Liver (tissue), 9 donors: ENCODE measurements around the gene VWF. TPM values are rescaled to one million over a fixed set of nuclear protein-coding genes. Genes with fewer than 3 reads are reported as not detected.

Experiments
- DNase-seq: peaks from one replicate; pipeline ENCODE4 v3.0.0-alpha.2; 2017; ENCODE audit warnings: low spot score
- H3K27ac ChIP-seq, 2 donors: one replicate each; pipeline ENCODE4 v1.7.0; 2013; ENCODE audit warnings: inconsistent platforms in 2 of 2, low read length in 2 of 2, control low read depth in 1 of 2, low read depth in 1 of 2, mild to moderate bottlenecking in 1 of 2
- H3K27me3 ChIP-seq, 4 donors: one replicate each; pipeline versions ENCODE4 v1.6.1 to v1.7.0; 2013; ENCODE audit warnings: low read length in 3 of 4, inconsistent platforms in 1 of 4, mild to moderate bottlenecking in 1 of 4, moderate library complexity in 1 of 4; ENCODE audit not compliant: control insufficient read depth in 4 of 4, insufficient read depth in 4 of 4
- H3K36me3 ChIP-seq, 4 donors: one replicate each; pipeline versions ENCODE4 v1.6.1 to v1.7.0; 2013; ENCODE audit warnings: low read length in 3 of 4, mild to moderate bottlenecking in 3 of 4, low read depth in 1 of 4, moderate library complexity in 1 of 4; ENCODE audit not compliant: control insufficient read depth in 4 of 4, insufficient read depth in 3 of 4
- H3K4me1 ChIP-seq, 4 donors: one replicate each; pipeline versions ENCODE4 v1.6.1 to v1.7.0; 2013; ENCODE audit warnings: low read length in 3 of 4, mild to moderate bottlenecking in 3 of 4, moderate library complexity in 1 of 4; ENCODE audit not compliant: control insufficient read depth in 4 of 4, insufficient read depth in 4 of 4
- H3K4me3 ChIP-seq, 3 donors: one replicate each; pipeline versions ENCODE4 v1.6.1 to v1.7.0; 2013; ENCODE audit warnings: low read length in 3 of 3, control low read depth in 1 of 3, low read depth in 1 of 3, mild to moderate bottlenecking in 1 of 3
- H3K9ac ChIP-seq, 2 donors: one replicate each; pipeline ENCODE4 v1.7.0; 2013; ENCODE audit warnings: low read length in 2 of 2, mild to moderate bottlenecking in 2 of 2, moderate library complexity in 2 of 2, control low read depth in 1 of 2, low read depth in 1 of 2
- H3K9me3 ChIP-seq, 4 donors: one replicate each; pipeline versions ENCODE4 v1.6.1 to v1.7.0; 2013; ENCODE audit warnings: low read length in 3 of 4; ENCODE audit not compliant: control insufficient read depth in 4 of 4
- ATF3 ChIP-seq: IDR thresholded peaks from 2 replicates; pipeline ENCODE4 v1.6.1; 2016; ENCODE audit warnings: antibody characterized with exemption
- CTCF ChIP-seq: fragments of 150-350 bp; IDR thresholded peaks from 2 replicates; pipeline ENCODE4 v1.5.1; 2017; ENCODE audit warnings: improper control_type of control experiment, low read depth, low read length; ENCODE audit not compliant: missing input control
- FOXA1 ChIP-seq: IDR thresholded peaks from 2 replicates; pipeline ENCODE4 v1.6.1; 2016; ENCODE audit warnings: antibody characterized with exemption
- GABPA ChIP-seq, 2 donors: IDR thresholded peaks in 1 of 2; conservative IDR thresholded peaks in 1 of 2; 2 replicates each; pipeline ENCODE4 v1.6.1; 2016; ENCODE audit warnings: antibody characterized with exemption in 2 of 2, mild to moderate bottlenecking in 1 of 2, moderate library complexity in 1 of 2
- HNF4A ChIP-seq, 2 donors: conservative IDR thresholded peaks; 2 replicates each; pipeline ENCODE4 v1.6.1; 2016; ENCODE audit warnings: antibody characterized with exemption in 2 of 2, mild to moderate bottlenecking in 2 of 2
- HNF4G ChIP-seq: IDR thresholded peaks from 2 replicates; pipeline ENCODE4 v1.6.1; 2016; ENCODE audit warnings: antibody characterized with exemption
- JUND ChIP-seq, 2 donors: IDR thresholded peaks; 2 replicates each; pipeline ENCODE4 v1.6.1; 2016; ENCODE audit warnings: antibody characterized with exemption in 2 of 2
- MAX ChIP-seq: IDR thresholded peaks from 2 replicates; pipeline ENCODE4 v1.6.1; 2016; ENCODE audit warnings: antibody characterized with exemption
- RAD21 ChIP-seq, 2 donors: IDR thresholded peaks; 2 replicates each; pipeline ENCODE4 v1.6.1; 2016; ENCODE audit warnings: antibody characterized with exemption in 2 of 2, mild to moderate bottlenecking in 2 of 2
- REST ChIP-seq: IDR thresholded peaks from 2 replicates; pipeline ENCODE4 v1.6.1; 2016; ENCODE audit warnings: antibody characterized with exemption, mild to moderate bottlenecking
- SP1 ChIP-seq: IDR thresholded peaks from 2 replicates; pipeline ENCODE4 v1.6.1; 2018; ENCODE audit warnings: antibody characterized with exemption, mild to moderate bottlenecking
- TAF1 ChIP-seq: conservative IDR thresholded peaks from 2 replicates; pipeline ENCODE4 v1.6.1; 2016; ENCODE audit warnings: antibody characterized with exemption, mild to moderate bottlenecking
- WGBS: extraction: QIAGEN DNeasy Blood & Tissue Kit; methylation state at CpG from one replicate; pipeline ENCODE4 v1.1.7; 2013; 5-methylcytosine and 5-hydroxymethylcytosine counted together
- polyA plus RNA-seq, 2 donors: library from polyadenylated mRNA; stranded (reverse) in 1 of 2; unstranded in 1 of 2; fragments of 200-250 nt in 1 of 2; fragments of >200 nt in 1 of 2; fragmentation: Nextera tagmentation in 1 of 2; extraction: Ambion mirVana in 1 of 2; gene quantifications; one replicate each; pipeline versions ENCODE4 v1.2.1 to v1.2.3, GENCODE V29; 2013 to 2015
- total RNA-seq, 2 donors: library from RNA; depleted of rRNA; stranded (reverse); fragments of >200 nt; gene quantifications; one replicate each; pipeline ENCODE4 v1.2.3, GENCODE V29; 2014
- donor health status: healthy.
- donor health status: healthy.
- donor health status: healthy.
- donor health status: healthy.
- donor health status: healthy.

VWF gene
- total and polyA plus RNA-seq, 4 donors = 2.1 to 10.8 (median 4.0) TPM

- TF ChIP-seq REST = peak; percentile 69
- TF ChIP-seq RAD21 (IDR thresholded peaks at IDR 0.05) = peak; percentile 31 to 37
- no peak for TF ChIP-seq ATF3
- peak in 1 of 2 donors; percentile 67 for TF ChIP-seq JUND (IDR thresholded peaks at IDR 0.05)
- TF ChIP-seq SP1 = peak; percentile 98
- peak; percentile 37 for TF ChIP-seq FOXA1
- TF ChIP-seq HNF4A (conservative IDR thresholded peaks at IDR 0.05) = peak; percentile 95 to 99
These were observed 65.8 kb downstream of the VWF start (continued) for GRCh38 chr12:6058481-6059161.

- peak overlapping the region in 1 of 2 donors; percentile 27 for H3K9ac ChIP-seq
- H3K9me3 ChIP-seq = no peaks in the 10 kb centered on the region
- peak overlapping the region; percentile 81 to 85 for H3K27ac ChIP-seq
- no peaks in the 10 kb centered on the region for H3K27me3 ChIP-seq
- DNase-seq = no peak
- no peaks in the 10 kb centered on the region for H3K36me3 ChIP-seq
- WGBS = 71% methylated on average over 30 of the region's 30 CpGs
- TF ChIP-seq HNF4G = no peak
- TF ChIP-seq CTCF = no peak
- TF ChIP-seq REST = no peak
- no peak for TF ChIP-seq RAD21 (IDR thresholded peaks at IDR 0.05)
- TF ChIP-seq ATF3 = no peak
- TF ChIP-seq TAF1 = no peak
- no peak for TF ChIP-seq GABPA (IDR thresholded peaks at IDR 0.05 in 1 of 2, conservative IDR thresholded peaks at IDR 0.05 in 1 of 2)
- TF ChIP-seq HNF4A (conservative IDR thresholded peaks at IDR 0.05) = no peak
- no peak for TF ChIP-seq MAX
- no peak overlapping the region for H3K4me3 ChIP-seq
- peaks cover 12 to 43% (median 31%) of the 10 kb centered on the region in 4 donors for H3K4me1 ChIP-seq
These were observed 66.8 kb downstream of the VWF start for GRCh38 chr12:6057700-6058099.
